Esophagus muscularis mucosa (tissue), 4 donors: ENCODE measurements around the gene TMEM135. TPM values are rescaled to one million over a fixed set of nuclear protein-coding genes. Genes with fewer than 3 reads are reported as not detected.

Experiments
- DNase-seq: peaks from one replicate; pipeline ENCODE4 v3.0.0-alpha.2; 2017; ENCODE audit errors: extremely low spot score
- H3K27ac ChIP-seq, 4 donors: fragments of 200-600 bp; sonication (generic); replicated peaks in 1 of 4; 1 replicate in 3 of 4; 2 replicates in 1 of 4; pipeline ENCODE4 v1.5.1; 2016 to 2019; ENCODE audit warnings: mild to moderate bottlenecking in 1 of 4
- H3K27me3 ChIP-seq, 4 donors: fragments of 200-600 bp; sonication (generic); one replicate each; pipeline versions ENCODE4 v1.5.1 to v1.6.0; 2016 to 2019
- H3K36me3 ChIP-seq, 4 donors: fragments of 200-600 bp; sonication (generic); one replicate each; pipeline ENCODE4 v1.5.1; 2016 to 2019
- H3K4me1 ChIP-seq, 4 donors: fragments of 200-600 bp; sonication (generic); one replicate each; pipeline ENCODE4 v1.5.1; 2016 to 2019
- H3K4me3 ChIP-seq, 4 donors: fragments of 200-600 bp; sonication (generic); 1 replicate in 2 of 4; 2 replicates in 2 of 4; pipeline ENCODE4 v1.5.1; 2016 to 2019; ENCODE audit warnings: mild to moderate bottlenecking in 4 of 4, moderate library complexity in 1 of 4
- H3K9me3 ChIP-seq, 4 donors: fragments of 200-600 bp; sonication (generic); 1 replicate in 3 of 4; 2 replicates in 1 of 4; pipeline ENCODE4 v1.5.1; 2016 to 2019
- CTCF ChIP-seq, 3 experiments: fragments of 200-600 bp in 2 of 3; fragments of 450-650 bp in 1 of 3; sonication (generic) in 2 of 3; IDR thresholded peaks; one replicate each; pipeline ENCODE4 v1.5.1; 2017 to 2019; ENCODE audit warnings: antibody characterized with exemption in 3 of 3, mild to moderate bottlenecking in 2 of 3, moderate library complexity in 1 of 3
- EP300 ChIP-seq: sonication (generic); formaldehyde crosslinking; IDR thresholded peaks from one replicate; pipeline ENCODE4 v1.6.1; 2017; ENCODE audit warnings: antibody characterized with exemption
- POLR2A ChIP-seq: fragments of 450-650 bp; IDR thresholded peaks from one replicate; pipeline ENCODE4 v1.6.1; 2017; ENCODE audit warnings: antibody characterized with exemption, moderate library complexity, mild to moderate bottlenecking, low read depth
- POLR2AphosphoS5 ChIP-seq, 2 donors: sonication (generic); formaldehyde crosslinking; IDR thresholded peaks; one replicate each; pipeline ENCODE4 v1.6.1; 2017; ENCODE audit warnings: antibody characterized with exemption in 2 of 2
- WGBS: methylation state at CpG from one replicate; pipeline ENCODE4 v1.1.5; 2018; 5-methylcytosine and 5-hydroxymethylcytosine counted together
- intact Hi-C: fragments of 100-400 bp; cut with DNase I; formaldehyde crosslinking; loops from one replicate; pipeline ENCODE4 v1.15.1; 2023
- total RNA-seq, 4 donors: library from RNA; depleted of rRNA; stranded (reverse); fragments of >200 nt; gene quantifications; one replicate each; pipeline versions ENCODE4 v1.1.0 to v1.2.1, GENCODE V29; 2016

The TMEM135 gene
- total RNA-seq, 4 donors from 2014 or later = 11.6 to 19.5 (median 14.9) TPM

GRCh38 chr11:87252869-87253268 is 215.1 kb downstream of the TMEM135 start:
- no peak for TF ChIP-seq CTCF (IDR thresholded peaks at IDR 0.05)
- TF ChIP-seq POLR2A = no peak
- no peak for TF ChIP-seq POLR2AphosphoS5 (IDR thresholded peaks at IDR 0.05)
- TF ChIP-seq EP300 = no peak
- Histone ChIP-seq H3K9me3 (no peaks in the 10 kb centered on the region), H3K4me1 (peaks cover 0 to 39% (median 19%) of the 10 kb centered on the region in 4 donors), H3K27ac (no peak overlapping the region), H3K4me3 (no peak overlapping the region), H3K27me3 (no peaks in the 10 kb centered on the region), H3K36me3 (no peaks in the 10 kb centered on the region)
- intact Hi-C loops = no loop called here
- DNase-seq = no peak

DNA sequence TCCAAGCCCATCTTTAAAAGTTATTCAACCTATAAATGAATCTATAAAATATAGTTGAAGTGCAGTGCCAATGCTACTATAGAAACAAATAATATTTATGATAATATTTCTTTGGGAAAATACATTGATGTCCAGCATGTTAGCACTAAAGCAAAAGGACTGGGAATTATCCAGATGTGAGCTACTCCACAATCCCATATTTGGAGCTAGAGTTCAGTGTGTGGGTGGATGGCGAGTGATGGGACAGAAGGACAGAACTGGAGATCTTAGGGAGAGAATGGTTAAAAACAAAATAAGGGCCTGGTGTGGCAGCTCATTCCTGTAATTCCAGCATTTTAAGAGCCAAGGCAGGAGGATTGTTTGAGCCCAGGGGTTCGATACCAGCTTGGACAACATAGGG is 216.8 kb downstream of the TMEM135 start:
- TF ChIP-seq EP300 (no peak), CTCF (IDR thresholded peaks at IDR 0.05) (no peak), POLR2A (no peak), POLR2AphosphoS5 (IDR thresholded peaks at IDR 0.05) (no peak)

DNA sequence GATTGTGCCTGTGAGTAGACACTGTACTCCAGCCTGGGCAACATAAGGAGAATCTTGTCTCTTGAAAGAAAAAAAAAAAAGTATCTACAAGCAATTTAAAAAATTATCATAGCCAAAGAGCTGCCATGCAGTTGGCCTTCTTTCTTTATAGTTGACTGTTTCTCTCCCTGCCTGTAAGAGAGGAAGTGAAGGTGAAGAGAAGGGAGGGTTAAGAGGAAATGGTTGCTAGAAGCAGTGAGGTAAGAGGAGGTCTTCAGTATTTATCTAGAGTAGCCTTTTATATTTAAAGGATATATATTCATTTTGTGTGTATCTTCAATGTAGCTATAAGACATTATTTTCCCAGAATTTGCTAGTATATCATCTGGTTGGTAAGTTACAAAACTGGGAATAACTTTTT is 217.9 kb downstream of the TMEM135 start:
- Histone ChIP-seq H3K9me3 (no peaks in the 10 kb centered on the region), H3K27me3 (no peaks in the 10 kb centered on the region), H3K27ac (no peak overlapping the region), H3K4me3 (no peak overlapping the region), H3K4me1 (peaks cover 0 to 37% (median 14%) of the 10 kb centered on the region in 4 donors), H3K36me3 (no peaks in the 10 kb centered on the region)
- intact Hi-C loops = no loop called here
- DNase-seq = no peak
- no peak for TF ChIP-seq EP300
- TF ChIP-seq POLR2A = no peak
- TF ChIP-seq POLR2AphosphoS5 (IDR thresholded peaks at IDR 0.05) = no peak
- no peak for TF ChIP-seq CTCF (IDR thresholded peaks at IDR 0.05)

More for the DNA sequence above, 216.8 kb downstream of the TMEM135 start:
- Histone ChIP-seq H3K9me3 (no peaks in the 10 kb centered on the region), H3K27me3 (no peaks in the 10 kb centered on the region), H3K27ac (peak overlapping the region in 3 of 4 donors; percentile 4 to 38 (median 8)), H3K36me3 (no peaks in the 10 kb centered on the region), H3K4me3 (no peak overlapping the region), H3K4me1 (peaks cover 0 to 33% (median 16%) of the 10 kb centered on the region in 4 donors)
- WGBS = 75% methylated on average over 2 of the region's 2 CpGs
- intact Hi-C loops = no loop called here
- DNase-seq = no peak

- no peak overlapping the region for H3K27ac ChIP-seq
- 47% methylated on average over 1 of the region's 1 CpG for WGBS
- intact Hi-C loops = no loop called here
- no peak overlapping the region for H3K4me3 ChIP-seq
- H3K36me3 ChIP-seq = no peaks in the 10 kb centered on the region
- H3K27me3 ChIP-seq = no peaks in the 10 kb centered on the region
- no peaks in the 10 kb centered on the region for H3K9me3 ChIP-seq
- no peak for DNase-seq
- TF ChIP-seq POLR2AphosphoS5 (IDR thresholded peaks at IDR 0.05) = no peak
- no peak for TF ChIP-seq POLR2A
- TF ChIP-seq EP300 = no peak
- TF ChIP-seq CTCF (IDR thresholded peaks at IDR 0.05) = no peak
- H3K4me1 ChIP-seq = peaks cover 0 to 26% (median 10%) of the 10 kb centered on the region in 4 donors
These were observed 219.1 kb downstream of the TMEM135 start for GRCh38 chr11:87256694-87257340.
